Prostate gland (tissue), 2 donors: ENCODE data around the gene SNRNP40.

Source experiments
- CTCF ChIP-seq, 4 experiments: fragments of 200-600 bp in 2 of 4; fragments of 450-650 bp in 2 of 4; sonication (generic) in 2 of 4; IDR thresholded peaks; 1 replicate in 3 of 4; 2 replicates in 1 of 4; pipeline ENCODE4 v1.5.1; 2016 to 2019; ENCODE audit warnings: antibody characterized with exemption in 4 of 4, mild to moderate bottlenecking in 2 of 4, moderate library complexity in 2 of 4
- POLR2A ChIP-seq: fragments of 450-650 bp; IDR thresholded peaks from one replicate; pipeline ENCODE4 v1.6.1; 2016; ENCODE audit warnings: antibody characterized with exemption, mild to moderate bottlenecking
- POLR2AphosphoS5 ChIP-seq: sonication (generic); formaldehyde crosslinking; IDR thresholded peaks from one replicate; pipeline ENCODE4 v1.6.1; 2017; ENCODE audit warnings: antibody characterized with exemption

- TF ChIP-seq CTCF (IDR thresholded peaks at IDR 0.05), result no peak
- no peak for TF ChIP-seq POLR2A
- TF ChIP-seq POLR2AphosphoS5, result no peak
These were observed 29.9 kb upstream of the SNRNP40 start for GRCh38 chr1:31326461-31326860.
